Transverse colon (tissue), 4 donors: ENCODE data around the gene SLC26A8. TPM values are rescaled to one million over a fixed set of nuclear protein-coding genes. Genes with fewer than 3 reads are reported as not detected.

Experiments used
- DNase-seq: peaks from one replicate; pipeline ENCODE4 v3.0.0-alpha.2; 2019
- H3K27ac ChIP-seq, 4 donors: fragments of 200-600 bp; sonication (generic); 2 replicates each; pipeline ENCODE4 v1.5.1; 2016 to 2018; ENCODE audit warnings: inconsistent platforms in 4 of 4
- H3K27me3 ChIP-seq: fragments of 200-600 bp; sonication (generic); 2 replicates; pipeline ENCODE4 v1.5.1; 2017; ENCODE audit warnings: inconsistent platforms
- H3K36me3 ChIP-seq, 4 donors: fragments of 200-600 bp; sonication (generic); 2 replicates each; pipeline ENCODE4 v1.5.1; 2017 to 2019; ENCODE audit warnings: inconsistent platforms in 4 of 4
- H3K4me1 ChIP-seq, 4 donors: fragments of 200-600 bp; sonication (generic); 2 replicates each; pipeline ENCODE4 v1.5.1; 2017 to 2020; ENCODE audit warnings: inconsistent platforms in 4 of 4
- H3K4me3 ChIP-seq, 4 donors: fragments of 200-600 bp; sonication (generic); 1 replicate in 1 of 4; 2 replicates in 3 of 4; pipeline versions ENCODE4 v1.5.1 to v1.6.1; 2017 to 2019; ENCODE audit warnings: inconsistent platforms in 4 of 4
- H3K9me3 ChIP-seq, 2 donors: fragments of 200-600 bp; sonication (generic); 2 replicates each; pipeline ENCODE4 v1.5.1; 2017 to 2019; ENCODE audit warnings: inconsistent platforms in 2 of 2
- CTCF ChIP-seq, 5 experiments: fragments of 200-600 bp in 3 of 5; fragments of 450-650 bp in 2 of 5; sonication (generic) in 3 of 5; IDR thresholded peaks; 1 replicate in 2 of 5; 2 replicates in 3 of 5; pipeline ENCODE4 v1.5.1; 2016 to 2017; ENCODE audit warnings: antibody characterized with exemption in 5 of 5, inconsistent platforms in 3 of 5, mild to moderate bottlenecking in 2 of 5, moderate library complexity in 1 of 5
- EP300 ChIP-seq: sonication (generic); formaldehyde crosslinking; IDR thresholded peaks from one replicate; pipeline ENCODE4 v1.6.1; 2017; ENCODE audit warnings: antibody characterized with exemption, low read depth
- POLR2A ChIP-seq: fragments of 450-650 bp; IDR thresholded peaks from one replicate; pipeline ENCODE4 v1.6.1; 2016; ENCODE audit warnings: antibody characterized with exemption, mild to moderate bottlenecking, moderate library complexity
- POLR2AphosphoS5 ChIP-seq, 3 donors: sonication (generic); formaldehyde crosslinking; IDR thresholded peaks; one replicate each; pipeline ENCODE4 v1.6.1; 2016; ENCODE audit warnings: antibody characterized with exemption in 3 of 3
- WGBS, 2 donors: methylation state at CpG; one replicate each; pipeline ENCODE4 v1.1.5; 2018; ENCODE audit warnings: low coverage in 1 of 2; 5-methylcytosine and 5-hydroxymethylcytosine counted together
- in situ Hi-C, 4 donors: fragments of 200-750 bp; cut with MboI; loops; one replicate each; pipeline versions ENCODE4 v1.15.0 to v1.15.1; 2017; ENCODE audit warnings: low sequenced_read_pairs in 3 of 4, low pct_ligation_motif_present in 1 of 4, low pct_unique_long_range_greater_than_20kb in 1 of 4
- intact Hi-C: fragments of 100-400 bp; cut with DNase I; formaldehyde crosslinking; loops from one replicate; pipeline ENCODE4 v1.15.1; 2023; ENCODE audit warnings: low total_unique reads
- total RNA-seq, 4 donors: library from RNA; depleted of rRNA; stranded (reverse); fragments of >200 nt; gene quantifications; one replicate each; pipeline ENCODE4 v1.1.0, GENCODE V29; 2016

The SLC26A8 gene
- 1 to 10 TPM in 2 of 4 donors, not detected in 2; 1.1 to 2.6 TPM for total RNA-seq

- WGBS, 2 donors = 43 to 75% methylated on average over 7 to 38 of the region's 44 CpGs
- DNase-seq = no peak
- intact Hi-C loops (no loop called here), in situ Hi-C loops (loop anchor here (10.0 to 25.0 kb wide), 3 partner anchors 71 to 338 kb away; no protein-coding TSS in a partner anchor)
- Histone ChIP-seq H3K4me3 (peak within 1 kb of the TSS in 1 of 4 donors; percentile 17), H3K9me3 (no peaks in the 10 kb centered on the region), H3K27ac (no peak within 1 kb of the TSS), H3K36me3 (no peaks in the 10 kb centered on the region), H3K27me3 (peaks cover 9% of the 10 kb centered on the region), H3K4me1 (peaks cover 0 to 6% (median 1%) of the 10 kb centered on the region in 4 donors)
- TF ChIP-seq POLR2AphosphoS5 (IDR thresholded peaks at IDR 0.05) (no peak), EP300 (no peak), POLR2A (no peak), CTCF (IDR thresholded peaks at IDR 0.05) (no peak)
Measured at GRCh38 chr6:36023996-36024795, at the start of gene SLC26A8. Gene SLC26A8 (minus strand): TSS chr6:36024641. CDS start chr6:36019707, 4,934 bp downstream.

- Histone ChIP-seq H3K36me3 (peaks cover 0 to 16% (median 6%) of the 10 kb centered on the region in 4 donors), H3K27ac (no peak overlapping the region), H3K9me3 (no peaks in the 10 kb centered on the region), H3K4me1 (peaks cover 5 to 28% (median 13%) of the 10 kb centered on the region in 4 donors), H3K27me3 (no peaks in the 10 kb centered on the region), H3K4me3 (no peak overlapping the region)
- in situ Hi-C loops (no loop called here), intact Hi-C loops (no loop called here)
- no peak for DNase-seq
- no peak for TF ChIP-seq POLR2A
- TF ChIP-seq CTCF (IDR thresholded peaks at IDR 0.05) = no peak
- no peak for TF ChIP-seq POLR2AphosphoS5 (IDR thresholded peaks at IDR 0.05)
- TF ChIP-seq EP300 = no peak
Measured at GRCh38 chr6:36073587-36073986, 49.1 kb upstream of the SLC26A8 start.

GRCh38 chr6:36072681-36073080 is 48.2 kb upstream of the SLC26A8 start:
- TF ChIP-seq EP300 = no peak
- TF ChIP-seq POLR2AphosphoS5 (IDR thresholded peaks at IDR 0.05) = no peak
- TF ChIP-seq POLR2A = no peak
- no peak for TF ChIP-seq CTCF (IDR thresholded peaks at IDR 0.05)
- no peak overlapping the region for H3K27ac ChIP-seq
- in situ Hi-C loops (no loop called here), intact Hi-C loops (no loop called here)
- H3K27me3 ChIP-seq = no peaks in the 10 kb centered on the region
- peaks cover 7 to 34% (median 19%) of the 10 kb centered on the region in 4 donors for H3K4me1 ChIP-seq
- WGBS, 2 donors = 92 to 97% methylated on average over 4 of the region's 4 CpGs
- H3K36me3 ChIP-seq = peaks cover 0 to 14% (median 2%) of the 10 kb centered on the region in 4 donors
- H3K4me3 ChIP-seq = no peak overlapping the region
- H3K9me3 ChIP-seq = no peaks in the 10 kb centered on the region
- DNase-seq = no peak

GRCh38 chr6:36071714-36072113 is 47.3 kb upstream of the SLC26A8 start:
- intact Hi-C loops (no loop called here), in situ Hi-C loops (no loop called here)
- DNase-seq = no peak
- Histone ChIP-seq H3K36me3 (peaks cover 0 to 10% (median 0%) of the 10 kb centered on the region in 4 donors), H3K9me3 (no peaks in the 10 kb centered on the region), H3K4me1 (peaks cover 15 to 44% (median 25%) of the 10 kb centered on the region in 4 donors), H3K27ac (no peak overlapping the region), H3K4me3 (no peak overlapping the region), H3K27me3 (no peaks in the 10 kb centered on the region)
- TF ChIP-seq POLR2AphosphoS5 (IDR thresholded peaks at IDR 0.05) = no peak
- no peak for TF ChIP-seq EP300
- TF ChIP-seq POLR2A = no peak
- TF ChIP-seq CTCF (IDR thresholded peaks at IDR 0.05) = no peak
- 100% methylated on average over 1 of the region's 1 CpG for WGBS, 2 donors
